GM04503 (cell line): ENCODE results near the gene TNRC18.

ENCODE experiments used
- DNase-seq: peaks from one replicate; pipeline ENCODE4 v3.0.0-alpha.2; 2012; ENCODE audit warnings: low read depth

The TNRC18 gene

DNA sequence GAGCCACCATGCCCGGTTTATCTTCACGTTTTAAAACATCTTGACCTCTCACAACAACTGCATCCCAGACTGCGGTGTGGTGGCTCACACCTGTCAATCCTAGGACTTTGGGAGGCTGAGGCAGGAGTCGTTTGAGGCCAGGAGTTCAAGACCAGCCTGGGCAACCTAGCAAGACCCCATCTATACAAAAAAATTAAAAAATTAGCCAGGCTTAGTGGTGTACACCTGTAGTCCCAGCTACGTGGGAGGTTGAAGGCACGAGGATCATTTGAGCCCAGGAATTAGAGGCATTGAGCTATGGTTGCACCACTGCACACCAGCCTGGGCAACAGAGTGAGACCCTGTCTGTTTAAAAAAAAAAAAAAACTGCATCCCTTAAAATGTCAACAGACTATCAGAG lies 20.2 kb downstream of the TNRC18 start:
- DNase-seq, result no peak

DNA sequence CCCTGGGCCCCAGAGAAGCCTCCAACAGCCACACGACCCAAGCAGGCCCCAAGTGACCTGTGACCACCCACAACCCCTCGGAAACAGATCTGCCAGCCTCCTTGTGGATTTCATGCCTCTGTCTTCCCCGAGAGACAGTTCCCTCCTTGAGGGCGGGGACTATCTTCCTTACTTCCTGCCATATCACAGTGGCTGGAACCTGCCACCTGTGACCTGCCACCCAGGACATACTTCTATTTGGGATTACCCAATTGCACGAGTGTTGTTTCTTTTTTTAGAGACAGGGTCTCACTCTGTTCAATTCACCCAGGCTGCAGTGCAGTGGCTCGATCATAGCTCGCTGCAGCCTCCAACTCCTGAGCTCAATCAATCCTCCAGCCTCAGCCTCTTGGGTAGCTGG lies 25.9 kb downstream of the TNRC18 start:
- no peak for DNase-seq

DNA sequence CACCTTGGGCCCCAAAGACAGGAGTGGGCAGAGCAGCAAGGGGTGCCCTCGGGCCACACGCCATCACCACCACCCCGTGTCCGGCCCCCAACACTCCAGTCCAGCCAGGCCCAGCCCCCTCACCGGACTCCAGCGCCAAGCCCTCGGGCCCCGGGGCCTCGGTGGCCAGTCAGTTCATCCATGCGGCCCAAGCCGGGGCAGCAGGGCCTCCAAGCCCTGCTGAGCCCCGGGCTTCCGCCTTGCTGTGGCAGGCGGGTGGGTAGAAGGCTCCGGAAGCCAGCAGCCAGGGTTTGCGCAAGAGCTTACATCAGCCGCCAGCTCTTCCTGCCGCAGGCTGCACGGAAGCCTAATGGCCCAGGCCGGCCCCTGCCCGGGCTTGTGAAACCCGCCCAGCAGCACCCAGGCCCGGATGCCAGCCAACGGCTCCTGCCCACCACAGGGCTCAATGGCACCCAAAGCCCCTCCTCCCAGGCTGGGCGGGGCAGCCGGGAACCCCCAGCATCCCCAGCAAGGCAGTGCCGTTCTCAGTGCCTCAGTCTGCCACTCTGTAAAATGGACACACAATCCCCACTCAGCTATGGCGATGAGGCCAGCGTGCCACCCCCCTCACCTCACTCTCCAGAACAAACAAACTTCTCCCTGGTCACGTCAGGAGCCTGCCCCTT lies 26.5 kb downstream of the TNRC18 start:
- peak; percentile 76 for DNase-seq

DNA sequence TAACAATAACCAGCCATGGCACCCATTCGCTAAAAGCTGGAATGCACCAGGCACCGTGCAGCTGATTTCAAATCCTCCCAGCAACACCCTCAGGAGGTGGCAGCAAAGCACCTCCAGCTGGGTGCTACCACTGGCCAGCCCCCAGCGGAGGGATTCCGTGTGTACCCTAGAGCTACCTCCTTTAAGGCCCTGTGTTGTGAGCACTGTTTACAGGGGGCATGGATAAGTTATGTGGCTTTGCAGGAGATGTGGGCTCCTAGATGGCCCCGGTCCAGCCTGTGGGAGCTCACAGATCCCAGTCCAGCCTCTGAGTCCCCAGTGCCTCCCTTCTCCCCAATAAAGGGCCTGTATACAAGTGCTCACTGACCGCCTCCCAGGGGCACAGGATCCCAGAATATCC lies 27.1 kb downstream of the TNRC18 start:
- DNase-seq, result peak; percentile 28

DNA sequence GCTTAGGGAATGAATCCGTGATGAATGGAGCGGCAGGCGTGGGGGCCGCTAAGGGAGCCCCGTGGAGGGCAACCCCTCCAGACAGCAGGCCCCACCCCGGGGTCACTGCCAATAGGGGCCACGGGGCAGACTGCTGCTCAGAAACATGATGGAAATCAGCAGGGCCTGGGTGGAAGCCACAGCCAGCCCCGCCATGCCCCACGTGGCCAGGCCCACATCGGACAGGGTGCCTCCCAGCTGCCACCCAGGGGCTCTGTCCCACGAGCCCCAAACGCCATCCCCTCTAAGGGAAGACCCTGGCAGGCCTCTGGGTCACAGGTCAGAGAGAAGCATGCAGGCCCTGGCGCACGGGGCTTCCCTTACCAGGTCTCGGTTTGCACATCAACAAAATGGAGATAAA lies 28.4 kb downstream of the TNRC18 start:
- no peak for DNase-seq

DNA sequence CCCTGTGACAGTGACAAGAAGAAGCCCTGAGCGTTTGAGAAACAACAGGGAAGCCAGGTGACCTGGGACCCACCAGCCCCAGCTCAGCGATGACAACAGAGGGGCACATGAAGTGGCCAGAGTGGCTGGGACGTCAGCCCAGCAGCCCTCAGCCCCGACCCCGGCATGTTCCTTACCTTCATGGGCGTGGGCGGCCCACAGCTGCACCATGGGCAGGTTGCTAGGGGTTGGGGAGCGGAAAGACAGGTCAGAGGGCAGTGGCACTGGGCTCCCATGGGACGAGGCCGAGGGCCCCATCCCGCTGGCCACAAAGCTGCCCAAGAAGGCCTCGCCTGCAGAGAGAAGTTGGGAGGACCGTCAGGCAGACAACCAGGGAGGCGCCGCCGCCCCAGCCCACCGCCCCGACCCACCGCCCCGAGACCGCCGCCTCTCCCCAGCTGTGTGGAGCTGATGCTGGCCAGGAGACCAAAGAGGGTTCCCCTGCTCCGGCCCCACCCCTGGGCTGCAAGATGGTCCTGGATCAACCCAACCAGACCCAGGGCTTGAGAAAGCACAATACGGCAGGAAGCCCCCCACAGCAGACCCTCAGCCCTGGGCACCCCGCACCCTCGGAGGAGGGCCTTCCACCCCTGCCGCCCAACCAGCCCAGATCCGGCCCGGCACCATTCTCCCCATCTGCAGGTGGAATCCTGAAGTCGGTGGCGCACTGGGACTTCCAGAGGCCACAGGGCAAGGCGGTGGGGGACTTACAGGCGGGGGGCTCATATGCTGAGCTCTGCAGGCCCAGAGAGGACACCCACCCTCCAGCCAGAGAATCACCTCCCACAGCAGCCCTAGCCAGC lies 29.1 kb downstream of the TNRC18 start:
- DNase-seq, result no peak

DNA sequence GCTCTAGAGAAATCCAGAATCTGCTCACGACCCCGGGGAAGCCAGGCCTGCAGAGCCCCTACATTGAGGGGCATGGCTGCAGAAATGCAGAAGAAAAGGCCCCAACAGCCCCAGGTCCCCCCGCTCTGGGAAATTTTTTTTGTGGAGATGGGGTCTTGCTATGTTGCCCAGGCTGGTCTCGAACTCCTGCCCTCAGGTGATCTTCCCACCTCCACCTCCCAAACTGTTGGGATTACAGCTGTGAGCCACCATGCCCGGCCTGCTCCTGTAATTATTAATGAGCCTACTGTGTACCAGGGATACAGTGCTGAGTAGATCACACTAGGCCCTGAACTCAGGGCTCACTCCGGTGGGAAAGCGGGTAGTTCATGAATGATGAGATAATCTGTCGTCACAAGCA lies 29.9 kb downstream of the TNRC18 start:
- no peak for DNase-seq

DNA sequence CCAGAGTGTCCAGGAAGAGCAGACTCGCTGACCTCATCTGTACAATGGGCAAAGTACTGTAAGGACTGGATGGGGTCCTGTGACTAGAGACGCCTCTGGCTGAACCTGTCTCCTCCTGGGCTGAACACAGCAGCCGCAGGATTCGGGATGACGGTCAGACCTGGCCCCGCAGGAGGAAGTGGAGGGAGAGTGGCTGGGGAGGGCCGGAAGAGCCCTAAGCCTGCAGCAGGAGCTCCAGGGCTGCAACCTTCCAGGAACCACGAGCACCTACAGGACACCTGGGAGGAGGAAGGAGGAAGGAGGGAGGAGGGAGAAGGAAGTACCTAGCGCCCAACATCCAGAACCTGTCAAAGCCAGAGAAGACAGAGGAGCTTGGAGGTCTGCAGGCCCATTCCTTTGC lies 30.3 kb downstream of the TNRC18 start:
- no peak for DNase-seq

DNA sequence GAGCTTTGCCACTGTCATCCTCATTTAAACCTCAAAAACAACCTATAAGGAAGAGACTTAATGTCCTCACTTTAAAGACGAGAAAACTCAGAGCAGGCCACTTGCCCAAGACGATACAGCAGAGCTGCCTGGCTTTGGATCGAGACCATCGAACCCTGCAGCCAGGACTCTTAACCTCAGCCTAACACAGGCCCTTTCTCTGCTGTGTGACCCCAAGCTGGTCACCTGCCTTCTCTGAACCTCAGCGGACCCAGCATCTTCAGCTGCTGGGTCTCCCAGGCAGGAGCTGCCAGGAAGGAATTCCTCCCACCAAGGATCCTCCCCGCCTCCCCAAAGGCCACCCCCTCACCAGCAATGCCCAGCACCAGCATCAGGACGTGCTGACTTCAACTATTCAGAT lies 32.7 kb downstream of the TNRC18 start:
- no peak for DNase-seq

DNA sequence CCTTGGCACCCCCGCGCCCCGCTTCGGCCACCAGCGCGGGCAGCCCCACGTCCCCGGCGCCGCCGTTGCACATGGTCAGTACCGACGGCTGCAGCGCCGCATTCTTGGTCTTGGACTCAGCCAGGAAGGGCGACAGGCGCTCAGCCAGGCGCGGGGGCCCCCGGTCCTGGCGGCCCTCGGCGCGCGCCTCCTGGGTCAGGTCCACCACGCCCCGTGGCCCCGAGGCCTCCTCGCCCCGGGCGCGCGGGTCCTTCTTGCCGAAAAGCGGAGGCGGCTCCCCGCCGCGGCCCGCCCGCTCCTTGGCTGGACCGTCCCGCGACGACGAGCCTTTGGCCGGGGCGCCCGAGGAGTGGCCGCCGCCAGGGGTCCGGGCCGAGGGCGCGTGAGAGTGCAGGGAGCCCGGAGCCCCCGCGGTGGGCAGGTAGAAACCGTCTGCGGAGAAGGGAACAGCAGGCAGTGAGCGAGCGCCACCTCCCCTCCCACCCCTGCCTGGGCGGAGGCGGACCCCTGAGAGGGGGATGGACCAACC lies 34.7 kb downstream of the TNRC18 start:
- DNase-seq, result no peak

DNA sequence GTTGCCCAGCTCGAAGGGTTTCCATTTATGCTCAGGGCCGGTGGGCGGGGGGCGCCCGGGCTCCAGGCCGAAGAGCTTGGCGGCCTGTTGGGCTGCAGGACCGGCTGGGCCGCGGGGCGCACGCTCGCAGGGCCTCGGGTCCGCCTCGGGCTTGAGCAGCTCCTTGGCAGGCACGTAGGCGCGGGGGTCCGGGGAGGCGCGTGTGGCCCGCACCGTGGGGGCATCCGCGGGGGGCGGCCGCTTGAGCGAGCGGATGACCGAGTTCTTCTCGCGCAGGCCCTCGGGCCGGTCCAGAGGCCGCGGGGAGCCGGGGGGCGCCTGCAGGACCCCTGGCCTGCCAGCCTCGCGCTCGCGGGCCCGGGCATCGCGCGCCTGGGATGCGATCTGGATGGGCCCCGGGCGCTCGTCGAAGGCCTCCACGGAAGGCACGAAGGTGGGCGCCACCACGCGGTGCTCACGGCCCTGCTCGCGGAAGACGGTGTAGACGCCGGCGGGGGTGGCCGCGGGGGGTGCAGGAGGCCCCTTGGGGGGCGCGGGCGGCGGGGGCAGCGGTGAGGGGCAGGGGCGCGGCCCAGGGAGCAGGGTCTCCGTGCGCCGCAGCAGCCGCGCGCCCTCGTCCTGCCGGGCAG lies 35.2 kb downstream of the TNRC18 start:
- no peak for DNase-seq

DNA sequence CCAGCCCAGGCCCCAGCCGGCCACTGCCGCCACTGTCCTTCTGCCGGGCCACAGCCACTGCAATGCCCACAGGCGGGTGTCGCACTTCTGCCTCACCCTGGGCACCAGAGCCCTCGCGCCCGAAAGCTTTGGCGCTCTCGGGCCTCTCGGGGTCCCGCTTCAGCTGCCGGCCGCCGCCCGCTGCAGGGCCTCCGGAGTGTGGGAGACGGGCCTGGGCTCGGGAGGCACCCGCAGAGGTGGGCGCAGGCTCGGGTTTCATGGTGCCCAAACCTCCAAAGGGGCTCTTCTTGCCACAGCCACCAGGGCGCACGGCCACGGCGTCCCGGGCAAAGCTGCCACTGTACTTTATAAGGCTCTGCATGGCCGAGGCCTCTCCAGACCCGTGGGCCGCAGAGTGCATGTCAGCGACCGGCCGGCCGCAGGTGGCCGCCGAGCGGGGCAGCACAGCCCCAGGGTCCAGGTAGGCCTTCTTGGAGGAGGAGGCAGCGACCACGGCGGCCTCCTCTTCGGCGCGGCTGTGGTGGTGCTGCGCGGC lies 35.9 kb downstream of the TNRC18 start:
- no peak for DNase-seq

DNA sequence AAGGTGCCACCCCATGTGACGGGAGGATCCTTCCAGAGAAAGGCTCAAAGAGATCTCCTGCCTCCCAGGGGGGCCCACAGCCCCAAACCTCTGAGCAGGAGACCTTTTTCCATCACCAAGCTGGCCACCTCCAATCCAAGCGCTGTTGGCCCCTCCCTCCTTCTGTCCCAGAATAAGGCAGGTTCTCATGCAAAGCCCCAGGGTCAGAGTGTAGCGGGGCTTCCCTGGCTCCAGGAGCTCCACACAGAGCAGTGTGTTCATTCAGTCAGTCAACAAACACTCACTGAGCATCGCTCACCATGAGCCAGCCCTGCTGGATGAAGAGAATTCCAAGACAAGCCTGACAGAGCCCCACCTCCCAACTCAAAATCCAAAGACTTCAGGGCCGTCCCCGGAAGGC lies 39.0 kb downstream of the TNRC18 start:
- DNase-seq, result no peak

DNA sequence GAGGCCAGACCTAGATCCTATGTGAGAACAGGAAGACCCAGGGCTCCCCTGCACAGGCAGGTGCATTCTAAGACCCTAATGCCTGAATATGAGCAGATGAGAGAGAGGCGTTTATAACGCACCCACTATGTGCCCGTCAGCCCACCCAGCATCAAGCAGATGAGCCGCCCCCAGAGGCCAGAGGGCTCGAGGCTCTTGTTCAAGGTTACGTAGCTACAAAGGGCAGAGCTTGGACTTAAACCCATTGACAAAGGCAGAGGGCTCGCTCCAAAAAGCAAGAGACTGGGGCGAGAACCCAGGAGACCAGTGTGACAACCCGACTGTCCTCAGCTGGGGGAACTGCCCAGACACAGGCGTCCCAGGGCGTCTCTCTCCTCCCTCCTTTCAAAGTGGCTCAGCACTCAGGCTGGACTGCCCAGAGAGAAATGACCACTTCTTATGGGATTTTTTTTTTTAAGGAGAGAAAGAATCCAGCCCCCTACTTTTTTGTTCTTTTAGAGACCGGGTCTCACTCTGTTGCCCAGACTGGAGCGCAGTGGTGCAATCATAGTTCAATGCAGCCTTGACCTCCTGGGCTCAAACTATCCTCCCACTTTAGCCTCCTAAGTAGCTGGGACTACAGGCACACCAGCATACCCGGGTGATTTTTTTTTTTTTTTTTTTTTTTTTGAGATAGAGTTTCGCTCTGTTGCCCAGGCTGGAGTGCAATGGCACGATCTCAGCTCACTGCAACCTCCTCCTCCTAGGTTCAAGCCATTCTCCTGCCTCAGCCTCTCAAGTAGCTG lies 40.1 kb downstream of the TNRC18 start:
- no peak for DNase-seq

DNA sequence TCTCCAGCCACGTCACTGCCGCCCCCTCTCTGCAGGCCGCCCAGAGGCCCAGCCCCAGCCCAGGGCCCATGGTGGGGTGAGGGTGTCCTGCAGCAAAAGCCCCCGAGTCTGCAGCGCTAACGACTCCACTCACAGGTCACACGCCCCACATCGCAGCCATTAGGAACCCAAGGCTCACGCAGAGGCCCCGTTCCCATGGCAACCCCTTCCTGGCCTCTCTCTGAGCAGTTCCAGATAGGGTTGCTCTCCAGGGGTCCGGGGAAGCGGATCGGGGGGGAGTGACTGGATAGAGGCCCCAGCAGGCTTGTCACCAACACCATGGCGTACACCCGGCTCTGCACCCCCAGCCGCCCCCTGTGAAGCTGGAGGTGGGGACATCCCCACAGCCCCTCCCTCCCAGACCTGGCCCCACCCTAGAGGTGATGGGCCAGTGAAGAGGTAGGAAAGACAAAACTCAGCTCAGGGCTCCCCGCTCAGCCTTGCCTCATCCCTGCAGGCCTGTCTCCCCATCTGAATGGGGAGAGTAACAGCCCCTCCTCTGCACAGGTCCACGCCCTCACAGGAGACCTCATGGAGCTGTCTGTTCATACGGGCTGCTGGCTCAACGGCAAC lies 41.2 kb downstream of the TNRC18 start:
- DNase-seq, result no peak

DNA sequence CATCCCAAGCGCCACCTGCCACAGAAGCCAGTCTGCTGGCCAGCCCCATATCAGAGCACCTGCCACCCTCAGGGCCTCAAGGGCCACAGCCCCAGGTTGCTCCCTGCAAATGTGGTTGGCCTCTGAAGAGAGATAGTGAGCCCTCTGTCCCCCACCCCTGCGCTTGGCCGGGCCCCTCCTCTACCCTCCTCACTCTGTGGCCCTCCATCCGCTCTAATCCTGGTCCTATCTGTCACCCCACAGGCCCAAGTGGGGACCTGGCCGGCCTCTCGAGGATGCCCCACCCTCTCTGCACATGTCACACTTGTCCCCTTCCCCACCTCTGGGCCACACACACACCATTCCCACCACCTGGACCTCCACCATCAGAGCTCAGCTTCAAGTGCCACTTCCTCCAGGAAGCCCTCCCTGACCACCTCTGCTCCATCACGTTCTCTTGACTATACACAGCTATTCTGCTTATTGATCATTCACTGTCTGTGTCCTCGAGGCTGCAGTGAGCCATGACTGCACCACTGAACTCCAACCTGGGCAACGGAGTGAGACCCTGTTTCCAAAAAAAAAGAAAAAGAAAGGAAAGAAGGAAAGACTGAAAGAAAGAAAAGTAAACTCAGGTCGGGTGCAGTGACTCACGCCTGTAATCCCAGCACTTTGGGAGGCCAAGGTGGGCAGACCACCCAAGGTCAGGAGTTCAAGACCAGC lies 42.4 kb downstream of the TNRC18 start:
- no peak for DNase-seq

DNA sequence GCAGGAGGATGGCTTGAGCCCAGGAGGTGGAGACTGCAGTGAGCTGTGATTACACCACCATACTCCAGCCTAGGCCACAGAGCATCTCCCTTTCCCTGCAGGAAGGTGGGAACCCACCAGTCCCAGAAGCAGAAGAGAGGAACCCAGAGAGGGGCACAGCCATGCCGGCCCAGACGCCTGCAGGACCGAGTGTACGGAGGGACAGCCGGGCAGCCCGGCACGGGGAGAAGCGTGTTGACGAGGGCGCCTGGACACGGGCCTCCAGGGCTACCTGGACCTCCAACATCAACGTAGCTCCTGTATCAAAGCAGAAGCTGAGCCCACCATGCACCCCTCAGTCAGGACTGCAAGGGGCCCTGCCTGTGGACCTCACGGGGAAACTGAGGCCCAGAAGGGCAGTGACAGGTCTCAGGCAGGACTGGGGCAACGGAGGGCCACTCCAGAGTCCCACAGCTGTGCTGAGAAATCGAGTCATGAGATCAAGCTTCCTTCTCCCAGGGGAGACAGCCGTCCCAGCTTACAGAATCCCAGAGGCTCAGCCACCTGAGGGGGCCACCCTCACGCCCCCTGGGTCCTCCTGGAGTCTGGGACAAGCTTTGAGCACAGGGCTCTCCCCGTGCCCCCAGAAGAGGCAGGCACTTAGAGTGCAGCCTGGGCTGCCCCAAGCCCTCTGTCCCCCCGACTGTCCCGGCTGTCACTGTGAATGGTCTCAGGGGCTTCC lies 43.1 kb downstream of the TNRC18 start:
- DNase-seq, result no peak

DNA sequence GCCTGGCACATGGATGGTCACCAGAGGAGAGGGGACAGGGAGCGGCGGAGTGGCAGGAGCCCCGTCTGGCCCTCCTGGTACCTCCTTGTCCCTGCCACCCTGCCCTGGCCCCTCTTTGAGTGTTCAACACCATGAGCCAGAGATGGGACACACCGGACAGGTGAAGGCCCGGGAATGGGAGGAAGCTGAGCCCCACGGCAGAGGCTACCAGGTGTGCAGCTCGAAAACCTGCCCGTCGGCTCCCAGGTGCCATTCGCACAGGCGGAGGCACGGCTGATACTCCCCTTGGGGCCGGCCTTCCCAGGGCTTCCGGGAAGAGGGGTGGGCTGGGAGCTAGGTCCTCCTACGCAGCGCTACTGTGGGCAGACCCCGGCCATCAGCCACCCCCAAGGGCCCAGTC lies 44.1 kb downstream of the TNRC18 start:
- DNase-seq, result no peak

DNA sequence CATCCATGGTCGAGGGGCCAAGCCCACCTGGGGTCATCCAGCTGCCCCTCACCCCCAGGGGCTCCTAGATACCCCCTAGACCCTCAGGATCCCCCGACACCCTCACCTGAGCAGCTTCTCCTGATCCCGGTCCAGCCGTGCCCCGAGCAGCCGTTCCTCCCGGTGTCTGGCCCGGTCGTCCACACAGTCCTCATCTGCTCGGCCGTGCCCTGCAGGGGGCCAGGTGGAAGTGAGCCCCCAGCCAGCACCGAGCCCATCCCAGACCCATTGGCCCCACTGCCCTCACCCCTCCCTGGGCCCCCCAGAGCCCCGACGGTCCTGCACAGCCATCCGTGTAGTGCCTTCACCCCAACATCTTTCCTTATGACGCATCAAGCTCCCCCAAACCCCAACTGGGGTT lies 45.8 kb downstream of the TNRC18 start:
- no peak for DNase-seq

DNA sequence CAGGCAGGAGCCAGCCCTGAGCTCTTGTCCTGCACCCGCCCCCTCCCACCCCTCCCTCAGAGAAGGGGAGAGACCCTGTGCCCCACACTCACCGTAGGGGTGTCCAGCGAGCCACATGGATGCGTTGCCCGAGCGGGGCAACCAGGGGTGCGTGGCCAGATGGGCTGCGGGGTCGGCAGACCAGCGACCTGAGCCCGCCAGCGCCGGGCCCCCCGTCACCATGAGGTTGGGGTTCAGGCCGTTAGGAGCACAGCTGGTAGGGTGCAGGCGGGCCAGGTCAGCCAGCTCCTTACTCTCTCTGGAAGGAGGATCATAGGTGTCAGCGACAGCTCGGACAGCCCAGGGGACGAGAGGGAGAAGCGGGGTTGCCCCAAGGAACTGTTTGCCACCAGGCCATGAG lies 46.4 kb downstream of the TNRC18 start:
- no peak for DNase-seq
